22Rv1 (cell line): ENCODE results near the gene KIF3B.
"Not testable (repeated sequence)": the region's sequence is repeated elsewhere in the genome, so short reads cannot be mapped to it uniquely, and the experiment has no call there.

ENCODE experiments used
- H3K27ac ChIP-seq: fragments of 450-650 bp; 2 replicates; pipeline ENCODE4 v1.5.1; 2017
- ZFX ChIP-seq: fragments of 450-650 bp; IDR thresholded peaks from 2 replicates; pipeline ENCODE4 v1.6.1; 2017; ENCODE audit warnings: antibody characterized with exemption, borderline replicate concordance
- TF ChIP-seq, protein P1 (sequence below): fragments of 450-650 bp; IDR thresholded peaks from 2 replicates; pipeline ENCODE4 v1.5.1; 2017; ENCODE audit warnings: mild to moderate bottlenecking

Gene KIF3B

GRCh38 chr20:32249030-32249738 is 28.3 kb upstream of the KIF3B start:
- no peak overlapping the region for H3K27ac ChIP-seq
- TF ChIP-seq, protein P1, sequence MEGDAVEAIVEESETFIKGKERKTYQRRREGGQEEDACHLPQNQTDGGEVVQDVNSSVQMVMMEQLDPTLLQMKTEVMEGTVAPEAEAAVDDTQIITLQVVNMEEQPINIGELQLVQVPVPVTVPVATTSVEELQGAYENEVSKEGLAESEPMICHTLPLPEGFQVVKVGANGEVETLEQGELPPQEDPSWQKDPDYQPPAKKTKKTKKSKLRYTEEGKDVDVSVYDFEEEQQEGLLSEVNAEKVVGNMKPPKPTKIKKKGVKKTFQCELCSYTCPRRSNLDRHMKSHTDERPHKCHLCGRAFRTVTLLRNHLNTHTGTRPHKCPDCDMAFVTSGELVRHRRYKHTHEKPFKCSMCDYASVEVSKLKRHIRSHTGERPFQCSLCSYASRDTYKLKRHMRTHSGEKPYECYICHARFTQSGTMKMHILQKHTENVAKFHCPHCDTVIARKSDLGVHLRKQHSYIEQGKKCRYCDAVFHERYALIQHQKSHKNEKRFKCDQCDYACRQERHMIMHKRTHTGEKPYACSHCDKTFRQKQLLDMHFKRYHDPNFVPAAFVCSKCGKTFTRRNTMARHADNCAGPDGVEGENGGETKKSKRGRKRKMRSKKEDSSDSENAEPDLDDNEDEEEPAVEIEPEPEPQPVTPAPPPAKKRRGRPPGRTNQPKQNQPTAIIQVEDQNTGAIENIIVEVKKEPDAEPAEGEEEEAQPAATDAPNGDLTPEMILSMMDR, result no peak
- TF ChIP-seq ZFX, result no peak

DNA sequence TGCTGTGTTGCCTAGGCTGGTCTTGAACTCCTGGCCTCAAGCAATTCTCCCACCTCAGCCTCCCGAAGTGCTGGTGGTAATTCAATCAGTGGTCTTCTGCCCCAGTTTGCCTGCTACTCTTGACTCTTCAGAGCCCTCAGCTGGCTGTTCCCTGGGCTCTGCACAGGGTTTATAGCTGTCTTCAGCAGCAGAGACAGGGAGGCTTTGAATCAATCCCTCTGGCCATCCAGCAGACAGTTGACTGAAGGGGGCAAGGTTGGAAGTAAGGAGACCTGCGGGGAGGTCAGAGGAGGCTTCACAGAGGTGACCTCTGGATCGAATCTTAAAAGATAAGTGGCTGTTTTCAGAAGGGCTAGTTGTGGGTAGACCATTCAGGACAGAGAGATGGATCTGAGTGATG is 26.0 kb upstream of the KIF3B start:
- TF ChIP-seq, protein P1, result no peak
- no peak for TF ChIP-seq ZFX
- H3K27ac ChIP-seq, result no peak overlapping the region

DNA sequence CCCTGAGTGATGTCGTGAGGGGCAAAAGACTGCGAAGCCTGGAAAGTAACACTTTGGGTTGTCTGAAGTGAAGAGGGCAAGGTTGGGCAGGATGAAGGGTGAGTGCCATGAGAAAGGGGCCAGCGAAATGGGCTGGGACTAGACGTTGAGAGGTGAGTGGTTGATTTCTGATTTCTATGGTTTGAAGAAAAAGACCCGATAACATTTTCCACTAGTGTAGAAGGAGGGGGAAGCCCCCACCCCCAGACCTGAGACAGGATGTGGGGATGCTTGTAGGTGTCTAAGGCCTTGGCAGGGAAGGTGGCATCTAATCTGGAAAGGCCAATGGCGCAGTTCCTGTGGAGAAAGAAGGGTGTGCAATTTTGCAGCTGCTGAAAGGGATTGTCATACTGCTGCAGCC is 25.3 kb upstream of the KIF3B start:
- no peak overlapping the region for H3K27ac ChIP-seq
- TF ChIP-seq, protein P1, result no peak
- no peak for TF ChIP-seq ZFX

- not testable (repeated sequence) for H3K27ac ChIP-seq
These were observed 16.5 kb upstream of the KIF3B start for GRCh38 chr20:32260973-32261372.

DNA sequence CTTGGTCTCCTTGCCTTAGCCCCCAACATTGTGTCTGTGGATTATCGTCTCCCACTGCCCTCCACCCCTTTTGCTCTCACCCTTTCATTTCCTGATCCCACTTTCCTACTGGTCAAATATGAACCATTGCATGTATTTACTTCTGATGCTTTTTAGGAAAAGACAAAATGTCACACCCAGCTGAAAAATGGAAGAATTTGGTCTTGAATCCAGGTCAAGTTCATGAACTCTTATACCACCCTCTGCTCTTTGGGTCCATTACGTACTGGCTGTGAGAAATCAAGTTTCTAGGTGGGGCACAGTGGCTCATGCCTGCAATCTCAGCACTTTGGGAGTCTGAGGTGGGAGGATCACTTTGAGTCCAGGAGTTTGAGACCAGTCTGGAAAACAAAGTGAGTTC is 15.8 kb upstream of the KIF3B start:
- H3K27ac ChIP-seq, result no peak overlapping the region
- TF ChIP-seq ZFX, result no peak
- TF ChIP-seq, protein P1, result no peak

DNA sequence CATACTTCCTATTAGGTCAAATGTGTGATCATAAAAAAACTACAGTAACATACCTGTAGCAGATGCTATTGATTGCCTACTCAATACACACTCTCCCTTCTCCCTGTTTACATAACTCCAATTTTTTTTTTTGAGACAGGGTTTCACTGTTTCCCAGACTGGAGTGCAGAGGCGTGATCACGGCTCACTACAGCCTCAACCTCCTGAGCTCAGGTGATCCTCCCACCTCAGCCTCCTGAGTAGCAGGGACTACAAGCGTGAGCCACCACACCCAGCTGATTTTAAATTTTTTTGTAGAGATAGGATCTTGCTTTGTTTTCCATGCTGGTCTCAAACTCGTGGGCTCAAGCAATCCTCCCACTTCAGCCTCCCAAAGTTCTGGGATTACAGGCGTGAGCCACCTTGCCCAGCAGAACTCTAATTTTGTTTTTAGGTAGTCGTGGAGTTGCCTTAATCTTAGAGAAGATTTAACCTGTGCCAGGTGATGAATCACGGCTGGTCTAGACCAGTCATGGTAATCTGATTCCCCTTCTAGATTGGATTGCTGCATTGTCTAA is 14.0 kb upstream of the KIF3B start:
- H3K27ac ChIP-seq, result no peak overlapping the region
- TF ChIP-seq, protein P1, result no peak
- no peak for TF ChIP-seq ZFX

DNA sequence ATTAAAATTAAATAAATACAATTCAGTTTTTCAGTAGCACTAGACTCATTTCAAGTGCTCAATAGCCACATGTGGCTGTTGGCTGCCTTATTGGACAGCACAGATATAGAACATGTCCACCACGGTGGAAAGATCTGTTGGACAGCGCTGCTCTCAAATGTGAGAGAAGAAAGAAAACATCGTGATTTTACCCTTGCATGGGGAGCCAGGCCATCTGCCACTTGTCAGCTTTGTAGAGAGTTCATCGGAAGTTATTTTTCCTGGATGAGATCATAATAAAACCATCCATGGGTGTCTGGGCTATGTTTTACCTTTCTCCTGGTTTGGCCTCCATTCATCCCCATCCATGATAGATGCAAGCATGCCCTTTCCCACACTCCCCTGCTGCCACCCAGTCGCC is 5.8 kb upstream of the KIF3B start:
- TF ChIP-seq ZFX, result no peak

GRCh38 chr20:32274359-32274758 is 3.1 kb upstream of the KIF3B start:
- no peak for TF ChIP-seq ZFX
- TF ChIP-seq, protein P1, result no peak
- H3K27ac ChIP-seq, result no peak overlapping the region

More for the DNA sequence above, 5.8 kb upstream of the KIF3B start:
- no peak overlapping the region for H3K27ac ChIP-seq

GRCh38 chr20:32275163-32275562 is 2.3 kb upstream of the KIF3B start:
- H3K27ac ChIP-seq, result not testable (repeated sequence)
